Ascending aorta (tissue), 2 donors: ENCODE results near the gene MYO9A. TPM values are rescaled to one million over a fixed set of nuclear protein-coding genes. Genes with fewer than 3 reads are reported as not detected.

ENCODE experiments used
- DNase-seq, 2 donors: peaks; one replicate each; pipeline ENCODE4 v3.0.0-alpha.2; 2019; ENCODE audit warnings: low spot score in 2 of 2
- H3K27ac ChIP-seq, 2 donors: fragments of 200-600 bp; sonication (generic); one replicate each; pipeline ENCODE4 v1.5.1; 2016 to 2017; ENCODE audit warnings: mild to moderate bottlenecking in 1 of 2
- H3K27me3 ChIP-seq: fragments of 200-600 bp; sonication (generic); one replicate; pipeline ENCODE4 v1.5.1; 2017
- H3K36me3 ChIP-seq, 2 donors: fragments of 200-600 bp; sonication (generic); one replicate each; pipeline ENCODE4 v1.5.1; 2016
- H3K4me1 ChIP-seq, 2 donors: fragments of 200-600 bp; sonication (generic); one replicate each; pipeline ENCODE4 v1.5.1; 2016 to 2017; ENCODE audit warnings: mild to moderate bottlenecking in 1 of 2
- H3K4me3 ChIP-seq, 2 donors: fragments of 200-600 bp; sonication (generic); one replicate each; pipeline ENCODE4 v1.5.1; 2016 to 2017; ENCODE audit warnings: mild to moderate bottlenecking in 1 of 2
- H3K9me3 ChIP-seq, 2 donors: fragments of 200-600 bp; sonication (generic); one replicate each; pipeline ENCODE4 v1.5.1; 2016
- CTCF ChIP-seq, 3 experiments: fragments of 200-600 bp in 2 of 3; fragments of 450-650 bp in 1 of 3; sonication (generic) in 2 of 3; IDR thresholded peaks; one replicate each; pipeline ENCODE4 v1.5.1; 2016 to 2019; ENCODE audit warnings: antibody characterized with exemption in 3 of 3, mild to moderate bottlenecking in 1 of 3, moderate library complexity in 1 of 3
- intact Hi-C: fragments of 100-400 bp; cut with DNase I; formaldehyde crosslinking; loops from one replicate; pipeline ENCODE4 v1.15.1; 2023
- total RNA-seq: library from RNA; depleted of rRNA; stranded (reverse); fragments of >200 nt; gene quantifications from one replicate; pipeline ENCODE4 v1.1.0, GENCODE V29; 2016

MYO9A gene
- total RNA-seq, 1 donor from 2014 or later: 128 TPM

- Histone ChIP-seq H3K4me3 (no peak overlapping the region), H3K9me3 (no peaks in the 10 kb centered on the region), H3K36me3 (no peaks in the 10 kb centered on the region), H3K4me1 (no peaks in the 10 kb centered on the region), H3K27me3 (no peaks in the 10 kb centered on the region), H3K27ac (no peak overlapping the region)
- intact Hi-C loops: no loop called here
- DNase-seq: no peak
- TF ChIP-seq CTCF (IDR thresholded peaks at IDR 0.05): no peak
Measured at GRCh38 chr15:71812966-71813722, 304.8 kb downstream of the MYO9A start.

GRCh38 chr15:71811752-71812735 is 305.9 kb downstream of the MYO9A start:
- no peak for DNase-seq
- H3K27me3 ChIP-seq: no peaks in the 10 kb centered on the region
- no peaks in the 10 kb centered on the region for H3K9me3 ChIP-seq
- H3K4me3 ChIP-seq: no peak overlapping the region
- peaks cover 0 to 1% of the 10 kb centered on the region in 2 donors for H3K4me1 ChIP-seq
- intact Hi-C loops: no loop called here
- no peaks in the 10 kb centered on the region for H3K36me3 ChIP-seq
- TF ChIP-seq CTCF (IDR thresholded peaks at IDR 0.05): no peak
- H3K27ac ChIP-seq: no peak overlapping the region

GRCh38 chr15:71811036-71811736 is 306.8 kb downstream of the MYO9A start:
- no peak for TF ChIP-seq CTCF (IDR thresholded peaks at IDR 0.05)
- intact Hi-C loops: no loop called here
- Histone ChIP-seq H3K9me3 (no peaks in the 10 kb centered on the region), H3K4me1 (peaks cover 0 to 7% of the 10 kb centered on the region in 2 donors), H3K27ac (no peak overlapping the region), H3K27me3 (no peaks in the 10 kb centered on the region), H3K36me3 (no peaks in the 10 kb centered on the region), H3K4me3 (no peak overlapping the region)
- DNase-seq: no peak

- Histone ChIP-seq H3K27ac (no peak within 1 kb of the TSS), H3K9me3 (no peaks in the 10 kb centered on the region), H3K4me1 (peaks cover 0 to 7% of the 10 kb centered on the region in 2 donors), H3K4me3 (no peak within 1 kb of the TSS), H3K27me3 (no peaks in the 10 kb centered on the region), H3K36me3 (no peaks in the 10 kb centered on the region)
- intact Hi-C loops: no loop called here
- DNase-seq: no peak
- no peak for TF ChIP-seq CTCF (IDR thresholded peaks at IDR 0.05)
Measured at GRCh38 chr15:71810256-71811035, 307.5 kb downstream of the MYO9A start, which contains the start of gene NR2E3. NR2E3 (plus strand) TSS chr15:71810554; CDS start chr15:71810744, 190 bp downstream.

- intact Hi-C loops: loop anchor here (10.0 kb wide), 1 partner anchor 835 kb away; no protein-coding TSS in a partner anchor
- Histone ChIP-seq H3K9me3 (no peaks in the 10 kb centered on the region), H3K4me3 (no peak overlapping the region), H3K4me1 (peaks cover 0 to 7% of the 10 kb centered on the region in 2 donors), H3K36me3 (no peaks in the 10 kb centered on the region), H3K27ac (no peak overlapping the region), H3K27me3 (no peaks in the 10 kb centered on the region)
- no peak for TF ChIP-seq CTCF (IDR thresholded peaks at IDR 0.05)
- DNase-seq: no peak
Measured at GRCh38 chr15:71809346-71809745, 308.6 kb downstream of the MYO9A start.
